GM12873 (cell line): Measurements from ENCODE around the gene CEP170B.

ENCODE experiments used
- CTCF ChIP-seq: IDR thresholded peaks from 2 replicates; pipeline ENCODE4 v1.5.1; 2012; ENCODE audit warnings: low read depth, mild to moderate bottlenecking, moderate library complexity, low read length, control low read depth; ENCODE audit not compliant: insufficient read depth; ENCODE audit errors: missing control alignments

The CEP170B gene

GRCh38 chr14:104885031-104885972, 20.2 kb downstream of the CEP170B start:
- TF ChIP-seq CTCF, result no peak

GRCh38 chr14:104885973-104886689, 21.1 kb downstream of the CEP170B start:
- no peak for TF ChIP-seq CTCF

- no peak for TF ChIP-seq CTCF
These were observed 21.9 kb downstream of the CEP170B start for GRCh38 chr14:104886690-104887622.

GRCh38 chr14:104887623-104888488, 22.8 kb downstream of the CEP170B start:
- no peak for TF ChIP-seq CTCF

- TF ChIP-seq CTCF, result no peak
These were observed 23.7 kb downstream of the CEP170B start for GRCh38 chr14:104888489-104889374.

- TF ChIP-seq CTCF, result no peak
These were observed 24.3 kb downstream of the CEP170B start for GRCh38 chr14:104889375-104889757.
